Thyroid gland (tissue), 4 donors: ENCODE measurements around the gene ZNF860.

Source experiments
- POLR2A ChIP-seq, 2 donors: fragments of 450-650 bp; IDR thresholded peaks; one replicate each; pipeline ENCODE4 v1.6.1; 2017; ENCODE audit warnings: antibody characterized with exemption in 2 of 2, mild to moderate bottlenecking in 2 of 2, moderate library complexity in 1 of 2
- TF ChIP-seq, protein P1 (sequence below), 6 experiments: fragments of 200-600 bp in 3 of 6; fragments of 450-650 bp in 3 of 6; sonication (generic) in 3 of 6; IDR thresholded peaks; one replicate each; pipeline ENCODE4 v1.5.1; 2016 to 2019; ENCODE audit warnings: antibody characterized with exemption in 6 of 6, mild to moderate bottlenecking in 2 of 6, inconsistent platforms in 1 of 6, moderate library complexity in 1 of 6

GRCh38 chr3:31946484-31947081 is 35.0 kb upstream of the ZNF860 start:
- TF ChIP-seq, protein P1, sequence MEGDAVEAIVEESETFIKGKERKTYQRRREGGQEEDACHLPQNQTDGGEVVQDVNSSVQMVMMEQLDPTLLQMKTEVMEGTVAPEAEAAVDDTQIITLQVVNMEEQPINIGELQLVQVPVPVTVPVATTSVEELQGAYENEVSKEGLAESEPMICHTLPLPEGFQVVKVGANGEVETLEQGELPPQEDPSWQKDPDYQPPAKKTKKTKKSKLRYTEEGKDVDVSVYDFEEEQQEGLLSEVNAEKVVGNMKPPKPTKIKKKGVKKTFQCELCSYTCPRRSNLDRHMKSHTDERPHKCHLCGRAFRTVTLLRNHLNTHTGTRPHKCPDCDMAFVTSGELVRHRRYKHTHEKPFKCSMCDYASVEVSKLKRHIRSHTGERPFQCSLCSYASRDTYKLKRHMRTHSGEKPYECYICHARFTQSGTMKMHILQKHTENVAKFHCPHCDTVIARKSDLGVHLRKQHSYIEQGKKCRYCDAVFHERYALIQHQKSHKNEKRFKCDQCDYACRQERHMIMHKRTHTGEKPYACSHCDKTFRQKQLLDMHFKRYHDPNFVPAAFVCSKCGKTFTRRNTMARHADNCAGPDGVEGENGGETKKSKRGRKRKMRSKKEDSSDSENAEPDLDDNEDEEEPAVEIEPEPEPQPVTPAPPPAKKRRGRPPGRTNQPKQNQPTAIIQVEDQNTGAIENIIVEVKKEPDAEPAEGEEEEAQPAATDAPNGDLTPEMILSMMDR (IDR thresholded peaks at IDR 0.05): no peak
- no peak for TF ChIP-seq POLR2A (IDR thresholded peaks at IDR 0.05)
